GM23248 (cell line): ENCODE measurements around the gene FAM110C.

Experiments
- EZH2 ChIP-seq: fragments of 200-600 bp; sonication (generic); IDR thresholded peaks from 2 replicates; pipeline ENCODE4 v1.6.1; 2018; ENCODE audit warnings: antibody characterized with exemption, mild to moderate bottlenecking; ENCODE audit not compliant: insufficient read depth, poor library complexity, severe bottlenecking
- EZH2phosphoT487 ChIP-seq: fragments of 200-600 bp; sonication (generic); IDR thresholded peaks from 2 replicates; pipeline ENCODE4 v1.6.1; 2018; ENCODE audit warnings: antibody characterized with exemption, moderate library complexity, mild to moderate bottlenecking, low read depth; ENCODE audit not compliant: insufficient read depth

- TF ChIP-seq EZH2 (no peak), EZH2phosphoT487 (no peak)
Measured at GRCh38 chr2:11248-11941, 34.9 kb downstream of the FAM110C start.
